HuH-7 (cell line): Measurements from ENCODE around the gene ENTHD1.

ENCODE experiments used
- DNase-seq: peaks from one replicate; pipeline ENCODE4 v3.0.0; 2011; ENCODE audit warnings: low spot score

The ENTHD1 gene

GRCh38 chr22:39731481-39731880 lies 162.1 kb downstream of the ENTHD1 start:
- DNase-seq = no peak

GRCh38 chr22:39729141-39729934 lies 164.2 kb downstream of the ENTHD1 start:
- no peak for DNase-seq

- no peak for DNase-seq
These were observed 165.2 kb downstream of the ENTHD1 start for GRCh38 chr22:39728236-39728860.

- DNase-seq = no peak
These were observed 166.0 kb downstream of the ENTHD1 start for GRCh38 chr22:39727541-39727940.

- DNase-seq = no peak
These were observed 168.1 kb downstream of the ENTHD1 start for GRCh38 chr22:39725351-39726035.

- DNase-seq = no peak
These were observed 168.7 kb downstream of the ENTHD1 start for GRCh38 chr22:39724857-39725256.

- DNase-seq = no peak
These were observed 169.2 kb downstream of the ENTHD1 start for GRCh38 chr22:39724390-39724789.

- no peak for DNase-seq
These were observed 169.6 kb downstream of the ENTHD1 start for GRCh38 chr22:39723899-39724351.

- no peak for DNase-seq
These were observed 170.1 kb downstream of the ENTHD1 start for GRCh38 chr22:39723463-39723862.

GRCh38 chr22:39722501-39722900 lies 171.1 kb downstream of the ENTHD1 start:
- no peak for DNase-seq

- no peak for DNase-seq
These were observed 171.6 kb downstream of the ENTHD1 start for GRCh38 chr22:39722032-39722325.

GRCh38 chr22:39721206-39722031 lies 172.1 kb downstream of the ENTHD1 start:
- no peak for DNase-seq

GRCh38 chr22:39719559-39720450 lies 173.8 kb downstream of the ENTHD1 start:
- no peak for DNase-seq

- DNase-seq = no peak
These were observed 174.6 kb downstream of the ENTHD1 start for GRCh38 chr22:39718921-39719475.

GRCh38 chr22:39718206-39718605 lies 175.4 kb downstream of the ENTHD1 start:
- DNase-seq = no peak

GRCh38 chr22:39717099-39717498 lies 176.5 kb downstream of the ENTHD1 start:
- no peak for DNase-seq

GRCh38 chr22:39716534-39716933 lies 177.0 kb downstream of the ENTHD1 start:
- no peak for DNase-seq

- no peak for DNase-seq
These were observed 177.6 kb downstream of the ENTHD1 start for GRCh38 chr22:39715778-39716495.

GRCh38 chr22:39714321-39714720 lies 179.2 kb downstream of the ENTHD1 start:
- DNase-seq = no peak

GRCh38 chr22:39713799-39714290 lies 179.7 kb downstream of the ENTHD1 start:
- no peak for DNase-seq
